Muscle layer of colon (tissue), 2 donors: ENCODE data around the gene CSKMT.
"Not testable (repeated sequence)": the region's sequence is repeated elsewhere in the genome, so short reads cannot be mapped to it uniquely, and the experiment has no call there.

Experiments used
- H3K27ac ChIP-seq: one replicate; pipeline ENCODE4 v1.7.0; 2013; ENCODE audit warnings: low read depth, mild to moderate bottlenecking, low read length, moderate library complexity
- H3K27me3 ChIP-seq, 2 donors: one replicate each; pipeline ENCODE4 v1.7.0; 2013; ENCODE audit warnings: low read length in 2 of 2, mild to moderate bottlenecking in 2 of 2; ENCODE audit not compliant: insufficient read depth in 2 of 2, control insufficient read depth in 1 of 2
- H3K36me3 ChIP-seq: one replicate; pipeline ENCODE4 v1.7.0; 2013; ENCODE audit warnings: mild to moderate bottlenecking, low read length; ENCODE audit not compliant: insufficient read depth
- H3K4me1 ChIP-seq: one replicate; pipeline ENCODE4 v1.7.0; 2013; ENCODE audit warnings: mild to moderate bottlenecking, low read length; ENCODE audit not compliant: insufficient read depth
- H3K4me3 ChIP-seq, 2 donors: one replicate each; pipeline ENCODE4 v1.7.0; 2013; ENCODE audit warnings: low read length in 2 of 2, low read depth in 1 of 2, mild to moderate bottlenecking in 1 of 2, moderate library complexity in 1 of 2
- H3K9ac ChIP-seq: one replicate; pipeline ENCODE4 v1.7.0; 2013; ENCODE audit warnings: low read length
- H3K9me3 ChIP-seq: one replicate; pipeline ENCODE4 v1.7.0; 2013; ENCODE audit warnings: mild to moderate bottlenecking, low read length
- donor health status: abdominal sarcoma.
- donor health status: Adenocarcinoma of cecum.

The CSKMT gene

GRCh38 chr11:62694455-62695167, 29.5 kb downstream of the CSKMT start:
- H3K9me3 ChIP-seq: no peaks in the 10 kb centered on the region
- H3K27me3 ChIP-seq: no peaks in the 10 kb centered on the region
- no peak overlapping the region for H3K4me3 ChIP-seq
- no peak overlapping the region for H3K27ac ChIP-seq
- H3K36me3 ChIP-seq: peaks cover 18% of the 10 kb centered on the region
- H3K4me1 ChIP-seq: peaks cover 15% of the 10 kb centered on the region
- H3K9ac ChIP-seq: no peak overlapping the region

GRCh38 chr11:62702246-62702645, 37.1 kb downstream of the CSKMT start:
- Histone ChIP-seq H3K4me3 (no peak overlapping the region), H3K27ac (no peak overlapping the region), H3K9ac (no peak overlapping the region), H3K9me3 (no peaks in the 10 kb centered on the region), H3K27me3 (no peaks in the 10 kb centered on the region), H3K4me1 (peaks cover 18% of the 10 kb centered on the region), H3K36me3 (no peaks in the 10 kb centered on the region)

- not testable (repeated sequence) for H3K4me3 ChIP-seq, H3K9me3 ChIP-seq, H3K9ac ChIP-seq, H3K27ac ChIP-seq, H3K36me3 ChIP-seq, H3K27me3 ChIP-seq
- H3K4me1 ChIP-seq: peaks cover 27% of the 10 kb centered on the region
Measured at GRCh38 chr11:62703921-62704320, 38.8 kb downstream of the CSKMT start.

- Histone ChIP-seq H3K9ac (peak overlapping the region; percentile 92), H3K36me3 (no peaks in the 10 kb centered on the region), H3K9me3 (no peaks in the 10 kb centered on the region), H3K4me1 (peaks cover 36% of the 10 kb centered on the region), H3K4me3 (peak overlapping the region; percentile 43 to 88), H3K27ac (peak overlapping the region; percentile 94), H3K27me3 (no peaks in the 10 kb centered on the region)
Measured at GRCh38 chr11:62705413-62705812, 40.3 kb downstream of the CSKMT start.

GRCh38 chr11:62705880-62706849, 41.1 kb downstream of the CSKMT start:
- Histone ChIP-seq H3K4me3 (peak overlapping the region; percentile 43 to 88), H3K9ac (peak overlapping the region; percentile 92), H3K36me3 (peaks cover 1% of the 10 kb centered on the region), H3K9me3 (no peaks in the 10 kb centered on the region), H3K27me3 (no peaks in the 10 kb centered on the region), H3K27ac (peak overlapping the region; percentile 94), H3K4me1 (peaks cover 37% of the 10 kb centered on the region)

- no peaks in the 10 kb centered on the region for H3K27me3 ChIP-seq
- H3K4me1 ChIP-seq: peaks cover 37% of the 10 kb centered on the region
- peak overlapping the region; percentile 14 for H3K9ac ChIP-seq
- no peaks in the 10 kb centered on the region for H3K9me3 ChIP-seq
- peak overlapping the region; percentile 86 for H3K27ac ChIP-seq
- peaks cover 6% of the 10 kb centered on the region for H3K36me3 ChIP-seq
- H3K4me3 ChIP-seq: peak overlapping the region; percentile 43 to 88
Measured at GRCh38 chr11:62706850-62707247, 41.7 kb downstream of the CSKMT start.

- Histone ChIP-seq H3K27ac (peak within 1 kb of the TSS; percentile 90), H3K4me1 (peaks cover 37% of the 10 kb centered on the region), H3K9ac (peak within 1 kb of the TSS; percentile 14)
Measured at GRCh38 chr11:62707277-62707861, 42.3 kb downstream of the CSKMT start, which contains the start of the genes BSCL2 and GNG3. Gene BSCL2 (minus strand): TSS chr11:62707424. CDS start chr11:62707195, 229 bp downstream. Gene GNG3 (plus strand): TSS chr11:62707676. CDS start chr11:62708296, 620 bp downstream.

GRCh38 chr11:62708392-62708791, 43.3 kb downstream of the CSKMT start:
- Histone ChIP-seq H3K9me3 (no peaks in the 10 kb centered on the region), H3K4me1 (peaks cover 37% of the 10 kb centered on the region), H3K27ac (peak overlapping the region; percentile 90), H3K4me3 (peak overlapping the region; percentile 51 to 90), H3K9ac (no peak overlapping the region), H3K27me3 (no peaks in the 10 kb centered on the region), H3K36me3 (peaks cover 17% of the 10 kb centered on the region)

More at GRCh38 chr11:62707277-62707861, 42.3 kb downstream of the CSKMT start, which contains the start of the genes BSCL2 and GNG3:
- Histone ChIP-seq H3K27me3 (no peaks in the 10 kb centered on the region), H3K4me3 (peak within 1 kb of the TSS; percentile 51 to 90), H3K36me3 (peaks cover 9% of the 10 kb centered on the region), H3K9me3 (no peaks in the 10 kb centered on the region)

GRCh38 chr11:62708793-62709192, 43.7 kb downstream of the CSKMT start:
- H3K9ac ChIP-seq: peak overlapping the region; percentile 79
- H3K27ac ChIP-seq: peak overlapping the region; percentile 90
- peak overlapping the region; percentile 51 to 90 for H3K4me3 ChIP-seq
- H3K9me3 ChIP-seq: no peaks in the 10 kb centered on the region
- peaks cover 21% of the 10 kb centered on the region for H3K36me3 ChIP-seq
- H3K27me3 ChIP-seq: no peaks in the 10 kb centered on the region
- peaks cover 37% of the 10 kb centered on the region for H3K4me1 ChIP-seq

GRCh38 chr11:62709247-62710000, 44.3 kb downstream of the CSKMT start:
- H3K27me3 ChIP-seq: no peaks in the 10 kb centered on the region
- peak overlapping the region; percentile 79 for H3K9ac ChIP-seq
- H3K27ac ChIP-seq: peak overlapping the region; percentile 90
- peaks cover 26% of the 10 kb centered on the region for H3K36me3 ChIP-seq
- peaks cover 37% of the 10 kb centered on the region for H3K4me1 ChIP-seq
- H3K4me3 ChIP-seq: peak overlapping the region; percentile 51 to 90
- H3K9me3 ChIP-seq: no peaks in the 10 kb centered on the region
